Measurements from ENCODE around the gene CNTN2.
A peak's percentile ranks its signal among the peaks of the same experiment; 100 is the strongest.

CNTN2 gene

GRCh38 chr1:205054013-205054412, 11.0 kb downstream of the CNTN2 start:
- DNase-seq (ENCODE audit: low read depth): no peak

DNA sequence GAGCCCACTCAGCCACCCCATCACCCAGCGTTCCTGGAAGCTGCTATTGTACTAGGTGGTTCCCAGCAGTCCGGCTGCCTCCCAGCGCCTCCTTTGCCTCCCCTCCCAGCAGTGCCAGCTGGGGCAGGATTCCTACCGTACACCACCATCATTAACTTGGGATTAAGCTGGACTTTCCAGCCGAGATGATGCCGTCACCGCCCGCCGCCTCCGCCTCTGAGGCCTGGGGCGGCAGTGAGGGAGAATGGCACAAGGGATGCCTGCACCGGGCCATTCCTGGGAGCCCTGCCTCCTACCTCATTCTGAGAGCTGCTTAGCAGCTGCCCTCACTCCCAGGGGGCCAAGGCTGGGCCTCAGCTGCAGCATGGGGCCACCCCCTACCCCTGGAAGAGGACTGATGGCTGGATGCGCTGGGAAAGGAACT, 13.2 kb downstream of the CNTN2 start:
- DNase-seq (ENCODE audit: low read depth): no peak

DNA sequence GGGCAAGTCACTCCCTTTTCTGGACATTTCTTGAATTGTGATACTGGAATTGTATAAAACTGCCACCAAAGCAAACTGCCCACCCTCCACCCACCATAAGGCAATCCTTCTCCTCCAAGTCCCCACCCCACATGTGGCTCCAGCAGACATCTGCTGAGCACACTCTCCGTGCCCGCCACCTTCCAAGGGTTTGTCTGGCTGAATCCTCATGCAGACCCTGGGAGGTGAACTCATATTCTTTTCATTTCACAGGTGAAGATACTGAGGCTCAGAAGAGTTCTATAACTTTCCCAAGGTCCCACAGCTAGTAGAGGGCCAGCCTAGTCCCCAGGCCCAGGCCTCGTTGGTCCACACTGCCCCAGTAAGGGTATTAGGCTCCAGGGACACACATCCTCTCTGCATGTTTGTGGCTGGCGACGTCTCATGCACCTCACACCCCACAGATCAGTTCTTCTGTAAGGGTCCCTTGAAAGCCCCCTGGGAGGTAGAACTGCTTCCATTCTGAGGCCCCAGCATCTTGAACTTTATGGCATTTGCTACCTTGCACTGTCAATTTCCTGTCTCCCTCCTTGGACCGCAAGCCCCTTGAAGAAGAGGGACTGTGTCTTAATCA, 14.1 kb downstream of the CNTN2 start:
- DNase-seq (ENCODE audit: low read depth): no peak

DNA sequence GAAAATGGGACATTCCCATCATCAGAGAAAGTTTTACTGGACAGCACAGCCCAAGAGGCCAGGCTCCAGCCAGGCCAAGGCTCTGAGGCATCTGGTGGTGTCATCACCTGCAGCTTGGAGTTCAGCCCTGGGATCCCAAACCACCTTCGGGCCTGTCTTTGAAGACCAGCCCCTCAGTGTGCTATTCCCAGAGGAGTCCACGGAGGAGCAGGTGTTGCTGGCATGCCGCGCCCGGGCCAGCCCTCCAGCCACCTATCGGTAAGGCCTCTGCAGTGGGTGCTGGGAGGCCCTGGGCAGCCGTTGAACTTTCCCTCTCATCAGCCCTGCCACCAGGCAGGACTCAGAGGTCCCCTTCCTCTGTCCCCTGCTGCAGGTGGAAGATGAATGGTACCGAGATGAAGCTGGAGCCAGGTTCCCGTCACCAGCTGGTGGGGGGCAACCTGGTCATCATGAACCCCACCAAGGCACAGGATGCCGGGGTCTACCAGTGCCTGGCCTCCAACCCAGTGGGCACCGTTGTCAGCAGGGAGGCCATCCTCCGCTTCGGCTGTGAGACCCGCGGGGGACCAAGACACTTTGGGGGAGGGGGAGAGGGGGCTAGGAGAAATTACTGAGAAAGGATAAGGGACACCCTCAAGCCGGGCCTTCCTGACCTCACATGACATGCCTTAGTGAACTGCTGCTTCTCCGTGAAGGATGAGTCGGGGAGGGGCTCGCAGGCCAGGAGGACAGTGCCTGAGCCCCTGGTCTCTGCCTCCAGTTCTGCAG, 15.0 kb downstream of the CNTN2 start:
- no peak for DNase-seq (ENCODE audit: low read depth)

DNA sequence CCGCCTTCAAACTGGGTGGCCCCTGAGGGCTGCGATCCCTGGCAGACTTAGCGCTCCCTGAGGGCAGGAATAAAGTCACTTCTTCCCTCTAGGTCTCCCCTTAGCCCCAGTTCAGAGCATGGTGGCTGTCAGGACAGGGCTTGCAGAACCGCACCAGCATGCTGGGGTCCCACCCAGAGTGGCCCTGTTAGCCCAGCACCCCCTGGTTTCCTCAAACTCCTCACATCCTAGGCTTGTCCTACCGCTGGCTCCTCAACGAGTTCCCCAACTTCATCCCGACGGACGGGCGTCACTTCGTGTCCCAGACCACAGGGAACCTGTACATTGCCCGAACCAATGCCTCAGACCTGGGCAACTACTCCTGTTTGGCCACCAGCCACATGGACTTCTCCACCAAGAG, 15.8 kb downstream of the CNTN2 start:
- DNase-seq (ENCODE audit: low read depth): no peak

- no peak for DNase-seq (ENCODE audit: low read depth)
Observed at GRCh38 chr1:205059660-205060059, 16.6 kb downstream of the CNTN2 start.

GRCh38 chr1:205060746-205061145, 17.7 kb downstream of the CNTN2 start:
- DNase-seq (ENCODE audit: low read depth): no peak

DNA sequence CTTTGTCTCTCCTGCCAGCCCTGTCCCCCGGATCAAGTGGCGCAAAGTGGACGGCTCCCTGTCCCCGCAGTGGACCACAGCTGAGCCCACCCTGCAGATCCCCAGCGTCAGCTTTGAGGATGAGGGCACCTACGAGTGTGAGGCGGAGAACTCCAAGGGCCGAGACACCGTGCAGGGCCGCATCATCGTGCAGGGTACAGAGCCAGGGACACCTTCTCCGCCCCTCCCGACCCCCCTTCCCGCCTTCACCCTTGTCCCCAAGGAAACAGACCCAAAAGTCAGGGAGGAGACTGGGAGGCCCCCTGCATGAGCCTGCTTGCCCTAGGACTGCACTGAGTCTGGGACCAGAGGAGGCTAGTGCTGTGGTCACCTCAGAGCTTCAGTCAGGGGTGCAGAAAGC, 18.2 kb downstream of the CNTN2 start:
- DNase-seq (ENCODE audit: low read depth): no peak

DNA sequence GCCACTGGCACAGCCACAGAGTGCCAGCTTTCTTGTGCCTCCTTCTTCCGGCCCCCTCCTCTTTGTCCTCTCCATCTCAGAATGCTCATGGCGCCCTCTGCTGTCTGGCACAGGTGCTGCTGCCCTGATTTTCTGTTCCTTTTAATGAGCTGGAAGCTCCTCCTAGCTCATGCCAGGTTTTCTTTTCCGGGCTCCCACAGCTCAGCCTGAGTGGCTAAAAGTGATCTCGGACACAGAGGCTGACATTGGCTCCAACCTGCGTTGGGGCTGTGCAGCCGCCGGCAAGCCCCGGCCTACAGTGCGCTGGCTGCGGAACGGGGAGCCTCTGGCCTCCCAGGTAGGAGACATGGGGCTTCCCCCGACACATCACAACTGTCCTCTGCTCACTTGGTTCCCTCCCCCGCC, 18.7 kb downstream of the CNTN2 start:
- DNase-seq (ENCODE audit: low read depth): peak; percentile 60

GRCh38 chr1:205062319-205062718, 19.3 kb downstream of the CNTN2 start:
- no peak for DNase-seq (ENCODE audit: low read depth)

GRCh38 chr1:205062895-205063294, 19.9 kb downstream of the CNTN2 start:
- DNase-seq (ENCODE audit: low read depth): no peak

- no peak for DNase-seq (ENCODE audit: low read depth)
Observed at GRCh38 chr1:205064301-205064700, 21.3 kb downstream of the CNTN2 start.

- DNase-seq (ENCODE audit: low read depth): no peak
Observed at GRCh38 chr1:205064741-205065316, 21.8 kb downstream of the CNTN2 start.

GRCh38 chr1:205065666-205066065, 22.7 kb downstream of the CNTN2 start:
- DNase-seq (ENCODE audit: low read depth): no peak

- no peak for DNase-seq (ENCODE audit: low read depth)
Observed at GRCh38 chr1:205066141-205066818, 23.3 kb downstream of the CNTN2 start.

DNA sequence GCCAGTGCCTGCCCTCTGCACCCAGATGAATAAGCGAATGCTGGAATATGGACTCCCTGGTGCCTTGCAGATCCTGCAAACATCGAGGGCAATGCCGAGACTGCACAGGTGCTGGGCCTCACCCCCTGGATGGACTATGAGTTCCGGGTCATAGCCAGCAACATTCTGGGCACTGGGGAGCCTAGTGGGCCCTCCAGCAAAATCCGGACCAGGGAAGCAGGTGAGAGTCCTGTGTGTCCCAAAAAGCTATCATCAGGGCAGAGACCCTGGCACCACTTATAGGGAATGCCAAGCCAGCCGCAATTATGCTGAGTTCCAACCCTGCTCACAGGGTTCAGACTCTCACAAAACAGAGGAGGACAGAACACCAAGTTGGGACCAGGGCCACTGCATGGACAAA, 24.0 kb downstream of the CNTN2 start:
- DNase-seq (ENCODE audit: low read depth): no peak

GRCh38 chr1:205068001-205068400, 25.0 kb downstream of the CNTN2 start:
- no peak for DNase-seq (ENCODE audit: low read depth)

GRCh38 chr1:205068457-205069040, 25.5 kb downstream of the CNTN2 start:
- no peak for DNase-seq (ENCODE audit: low read depth)

DNA sequence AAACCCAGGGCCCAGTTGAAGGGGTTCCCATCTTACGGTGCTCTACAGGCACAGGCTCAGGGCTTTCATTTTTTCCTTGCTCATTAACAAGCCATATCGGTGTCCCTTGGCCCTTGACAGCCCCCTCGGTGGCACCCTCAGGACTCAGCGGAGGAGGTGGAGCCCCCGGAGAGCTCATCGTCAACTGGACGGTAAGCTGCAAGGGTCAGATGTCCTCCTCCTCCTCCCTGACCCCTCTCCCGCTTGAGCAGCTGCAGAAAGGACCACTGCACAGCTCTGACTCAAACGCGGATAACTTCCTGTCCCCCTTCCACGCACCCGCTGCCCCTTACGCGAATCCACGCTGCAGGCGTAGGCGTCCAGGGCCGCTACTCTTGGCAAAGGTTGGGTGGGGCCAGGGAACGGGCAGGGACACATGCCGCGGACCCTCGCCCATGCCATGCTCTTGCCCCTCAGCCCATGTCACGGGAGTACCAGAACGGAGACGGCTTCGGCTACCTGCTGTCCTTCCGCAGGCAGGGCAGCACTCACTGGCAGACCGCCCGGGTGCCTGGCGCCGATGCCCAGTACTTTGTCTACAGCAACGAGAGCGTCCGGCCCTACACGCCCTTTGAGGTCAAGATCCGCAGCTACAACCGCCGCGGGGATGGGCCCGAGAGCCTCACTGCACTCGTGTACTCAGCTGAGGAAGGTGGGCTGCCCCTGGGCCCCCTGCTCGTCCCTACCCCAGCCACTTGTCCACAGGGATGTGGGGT, 26.5 kb downstream of the CNTN2 start:
- DNase-seq (ENCODE audit: low read depth): no peak

- no peak for DNase-seq (ENCODE audit: low read depth)
Observed at GRCh38 chr1:205071028-205071409, 28.0 kb downstream of the CNTN2 start.

DNA sequence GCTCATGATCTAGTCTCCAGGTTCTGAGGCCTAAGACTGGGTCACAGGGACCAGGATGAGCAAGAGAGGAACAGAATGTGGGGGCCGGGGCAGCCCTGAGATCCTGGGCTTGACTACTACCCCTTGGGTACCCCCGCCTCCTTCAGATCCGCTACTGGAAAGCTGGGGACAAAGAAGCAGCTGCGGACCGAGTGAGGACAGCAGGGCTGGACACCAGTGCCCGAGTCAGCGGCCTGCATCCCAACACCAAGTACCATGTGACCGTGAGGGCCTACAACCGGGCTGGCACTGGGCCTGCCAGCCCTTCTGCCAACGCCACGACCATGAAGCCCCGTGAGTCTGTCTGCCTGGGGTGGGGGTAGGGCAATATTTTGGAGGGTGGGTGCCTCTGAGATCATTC, 28.8 kb downstream of the CNTN2 start:
- DNase-seq (ENCODE audit: low read depth): no peak

- no peak for DNase-seq (ENCODE audit: low read depth)
Observed at GRCh38 chr1:205072286-205072685, 29.3 kb downstream of the CNTN2 start.

Measured in activated T-cell treated with anti-CD3 and anti-CD28 coated beads for 48 hours (primary cell).